IMR-90 (cell line): ENCODE data around the gene NCOA3. TPM values are rescaled to one million over a fixed set of nuclear protein-coding genes. Genes with fewer than 3 reads are reported as not detected.

Experiments used
- ATAC-seq: fragments of 200-7000 bp; cut with Tn5 transposase; 2 replicates; pipeline ENCODE4 v1.9.1; 2020; ENCODE audit warnings: low read depth, mild to moderate bottlenecking, moderate library complexity
- BruUV-seq: library from RNA; stranded (reverse); fragments of 400-500 nt; replicated peaks from 2 replicates; lab custom pipeline; 2021; lab: Mats Ljungman, UMichigan
- CTCF ChIA-PET: fragments of 300-600 bp; formaldehyde crosslinking; extraction: SDS; loops from one replicate; lab custom pipeline; 2021; ENCODE audit warnings: antibody characterized with exemption; lab: Yijun Ruan, JAX
- POLR2A ChIA-PET: fragments of 300-600 bp; sonication (Branson Sonifier 250); formaldehyde crosslinking; loops from one replicate; lab custom pipeline; 2022; ENCODE audit warnings: antibody characterized with exemption; ENCODE audit not compliant: unreplicated experiment; lab: Charles Lee
- DNase-seq: peaks from one replicate; pipeline ENCODE4 v3.0.0; 2013
- H2AFZ ChIP-seq: replicated peaks from 2 replicates; pipeline ENCODE3; 2013; ENCODE audit warnings: low read length, mild to moderate bottlenecking; ENCODE audit not compliant: poor library complexity
- H2AK5ac ChIP-seq: 2 replicates; pipeline ENCODE4 v1.6.1; 2013; ENCODE audit warnings: low read depth, low read length, inconsistent platforms
- H2AK9ac ChIP-seq: replicated peaks from 2 replicates; pipeline ENCODE3; 2013; ENCODE audit warnings: mild to moderate bottlenecking, low read depth, low read length, moderate library complexity; ENCODE audit not compliant: poor library complexity
- H2BK120ac ChIP-seq: 2 replicates; pipeline ENCODE4 v1.6.1; 2013; ENCODE audit warnings: low read depth, low read length, inconsistent platforms
- H2BK15ac ChIP-seq: 3 replicates; pipeline ENCODE4 v1.6.1; 2013; ENCODE audit warnings: low read depth, low read length, inconsistent platforms
- H2BK20ac ChIP-seq: 2 replicates; pipeline ENCODE4 v1.6.1; 2013; ENCODE audit warnings: low read depth, mild to moderate bottlenecking, inconsistent platforms, low read length, moderate library complexity
- H2BK5ac ChIP-seq: 2 replicates; pipeline ENCODE4 v1.6.1; 2013; ENCODE audit warnings: mild to moderate bottlenecking, low read depth, low read length, inconsistent platforms; ENCODE audit not compliant: poor library complexity, severe bottlenecking
- H3K14ac ChIP-seq: replicated peaks from 2 replicates; pipeline ENCODE4 v1.6.1; 2013; ENCODE audit warnings: low read depth, low read length, inconsistent platforms
- H3K18ac ChIP-seq: 2 replicates; pipeline ENCODE4 v1.6.1; 2013; ENCODE audit warnings: low read depth, low read length, control low read depth
- H3K23ac ChIP-seq: 2 replicates; pipeline ENCODE4 v1.6.1; 2013; ENCODE audit warnings: low read depth, low read length, inconsistent platforms
- H3K27ac ChIP-seq: 2 replicates; pipeline ENCODE4 v1.5.1; 2013; ENCODE audit warnings: mild to moderate bottlenecking, control low read depth, low read length; ENCODE audit not compliant: insufficient read depth
- H3K27me3 ChIP-seq: 2 replicates; pipeline ENCODE4 v1.6.1; 2013; ENCODE audit warnings: low read length; ENCODE audit not compliant: control insufficient read depth, insufficient read depth
- H3K36me3 ChIP-seq: 2 replicates; pipeline ENCODE4 v1.6.1; 2013; ENCODE audit warnings: low read length, mixed read lengths; ENCODE audit not compliant: control insufficient read depth, insufficient read depth
- H3K4ac ChIP-seq: 2 replicates; pipeline ENCODE4 v1.6.1; 2013; ENCODE audit warnings: low read depth, low read length, inconsistent platforms
- H3K4me1 ChIP-seq: 2 replicates; pipeline ENCODE4 v1.6.1; 2013; ENCODE audit warnings: low read length, mixed read lengths; ENCODE audit not compliant: control insufficient read depth, insufficient read depth
- H3K4me2 ChIP-seq: 2 replicates; pipeline ENCODE4 v1.6.1; 2013; ENCODE audit warnings: low read depth, mild to moderate bottlenecking, control low read depth, low read length, moderate library complexity
- H3K4me3 ChIP-seq: 2 replicates; pipeline ENCODE4 v1.5.1; 2013; ENCODE audit warnings: low read depth, mild to moderate bottlenecking, control low read depth, low read length, moderate library complexity; ENCODE audit not compliant: insufficient read depth
- H3K56ac ChIP-seq: 2 replicates; pipeline ENCODE4 v1.6.1; 2013; ENCODE audit warnings: low read length, inconsistent platforms; ENCODE audit not compliant: insufficient read depth; ENCODE audit errors: extremely low read depth
- H3K79me1 ChIP-seq, 2 experiments: 2 replicates each; pipeline ENCODE4 v1.6.1; 2013; ENCODE audit warnings: low read length in 2 of 2, inconsistent platforms in 1 of 2, low read depth in 1 of 2
- H3K9ac ChIP-seq: 2 replicates; pipeline ENCODE4 v1.6.1; 2013; ENCODE audit warnings: low read depth, low read length, control low read depth
- H3K9me1 ChIP-seq: 2 replicates; pipeline ENCODE4 v1.6.1; 2013; ENCODE audit warnings: low read length, inconsistent platforms; ENCODE audit not compliant: insufficient read depth
- H3K9me3 ChIP-seq: 2 replicates; pipeline ENCODE4 v1.6.1; 2013; ENCODE audit warnings: low read length; ENCODE audit not compliant: control insufficient read depth, insufficient read depth
- H4K20me1 ChIP-seq: 2 replicates; pipeline ENCODE4 v1.6.1; 2013; ENCODE audit warnings: low read length, inconsistent platforms; ENCODE audit not compliant: insufficient read depth
- H4K5ac ChIP-seq: 2 replicates; pipeline ENCODE4 v1.6.1; 2013; ENCODE audit warnings: mild to moderate bottlenecking, low read depth, low read length, control low read depth
- H4K8ac ChIP-seq, 2 experiments: 2 replicates each; pipeline ENCODE4 v1.6.1; 2013; ENCODE audit warnings: low read depth in 2 of 2, low read length in 2 of 2, control low read depth in 1 of 2, inconsistent platforms in 1 of 2
- H4K91ac ChIP-seq: 2 replicates; pipeline ENCODE4 v1.6.1; 2013; ENCODE audit warnings: low read depth, low read length, inconsistent platforms; ENCODE audit not compliant: insufficient read depth
- CEBPB ChIP-seq: IDR thresholded peaks from 2 replicates; pipeline ENCODE4 v1.6.1; 2012; ENCODE audit warnings: low read depth, low read length, improper control_type of control experiment
- CHD1 ChIP-seq: IDR thresholded peaks from 2 replicates; pipeline ENCODE4 v1.6.1; 2012; ENCODE audit warnings: low read depth, low read length, improper control_type of control experiment
- FOS ChIP-seq: fragments of 150-350 bp; IDR thresholded peaks from 2 replicates; pipeline ENCODE4 v1.6.1; 2016; ENCODE audit warnings: low read depth, low read length
- MXI1 ChIP-seq: IDR thresholded peaks from 2 replicates; pipeline ENCODE4 v1.6.1; 2012; ENCODE audit warnings: low read depth, mild to moderate bottlenecking, low read length, moderate library complexity, borderline replicate concordance
- NFE2L2 ChIP-seq: fragments of 150-350 bp; IDR thresholded peaks from 2 replicates; pipeline ENCODE4 v1.6.1; 2016; ENCODE audit warnings: low read depth, mild to moderate bottlenecking, low read length
- RCOR1 ChIP-seq: IDR thresholded peaks from 2 replicates; pipeline ENCODE4 v1.6.1; 2012; ENCODE audit warnings: mild to moderate bottlenecking, low read length, improper control_type of control experiment; ENCODE audit not compliant: insufficient replicate concordance
- SMC3 ChIP-seq: fragments of 150-350 bp; IDR thresholded peaks from 2 replicates; pipeline ENCODE4 v1.6.1; 2016; ENCODE audit warnings: low read depth, mild to moderate bottlenecking, antibody characterized with exemption, low read length, moderate library complexity
- WGBS, 2 experiments: methylation state at CpG; one replicate each; pipeline versions ENCODE4 v1.1.5 to v1.1.7; 2013; ENCODE audit warnings: missing lambda C conversion rate in 2 of 2; ENCODE audit not compliant: insufficient read length in 1 of 2; ENCODE audit errors: extremely low coverage in 2 of 2; 5-methylcytosine and 5-hydroxymethylcytosine counted together
- dilution Hi-C: fragments of 300-500 bp; cut with HindIII; formaldehyde crosslinking; loops from one replicate; pipeline ENCODE4 v1.14.3; 2018; ENCODE audit warnings: low sequenced_read_pairs; ENCODE audit not compliant: unreplicated experiment
- in situ Hi-C: fragments of 300-500 bp; cut with MboI; formaldehyde crosslinking; loops from 3 replicates; pipeline ENCODE4 v1.14.3; 2019; ENCODE audit warnings: low sequenced_read_pairs, inconsistent platforms, mixed read lengths
- intact Hi-C: fragments of 100-400 bp; cut with micrococcal nuclease; formaldehyde crosslinking; loops from 2 replicates; pipeline ENCODE4 v1.10.0; 2022
- polyA plus RNA-seq, 3 experiments: library from polyadenylated mRNA; depleted of rRNA; stranded (reverse); fragments of >200 nt; gene quantifications; 2 replicates each; pipeline ENCODE4 v1.2.3, GENCODE V29; 2012; ENCODE audit warnings: low replicate concordance in 1 of 3
- total RNA-seq: library from RNA; depleted of rRNA; stranded (reverse); fragments of >200 nt; gene quantifications from 2 replicates; pipeline ENCODE4 v1.2.3, GENCODE V29; 2012

The NCOA3 gene
- total and polyA plus RNA-seq, 2 of the 4 experiments (the other 2 are of a cell fraction): 8.8 to 29.0 TPM

GRCh38 chr20:47535994-47536393 is 34.3 kb downstream of the NCOA3 start:
- Histone ChIP-seq H3K4me1 (peaks cover 2% of the 10 kb centered on the region; the same call in 1 of the 2 replicates), H3K9me3 (no peaks in the 10 kb centered on the region), H3K18ac (no peak overlapping the region), H3K4me2 (no peak overlapping the region), H3K23ac (no peak overlapping the region), H2BK120ac (no peak overlapping the region), H4K20me1 (peaks cover 25% of the 10 kb centered on the region), H2AK9ac (no peak overlapping the region), H3K56ac (no peak overlapping the region), H2BK20ac (no peak overlapping the region), H2AFZ (no peak overlapping the region), H3K4ac (no peak overlapping the region), H2BK5ac (no peak overlapping the region), H4K5ac (no peak overlapping the region), H3K27me3 (no peaks in the 10 kb centered on the region), H3K36me3 (peaks cover 1% of the 10 kb centered on the region; the same call in 1 of the 2 replicates), H4K8ac (no peak overlapping the region), H3K9me1 (peaks cover 8% of the 10 kb centered on the region; the same call in 1 of the 2 replicates), H3K14ac (no peak overlapping the region), H2AK5ac (no peak overlapping the region), H2BK15ac (no peak overlapping the region), H3K4me3 (no peak overlapping the region), H3K79me1 (peaks cover 19 to 63% of the 10 kb centered on the region in 2 experiments), H3K9ac (no peak overlapping the region), H4K91ac (no peak overlapping the region), H3K27ac (no peak overlapping the region)
- dilution Hi-C loops: no loop called here
- 100% methylated on average over 3 of the region's 6 CpGs; no CpG with 5 or more reads in 1 of the 2 experiments for WGBS, 2 experiments
- BruUV-seq: no TSS peak
- ChIA-PET POLR2A (no interaction called here), CTCF (no interaction called here)
- TF ChIP-seq FOS (no peak), RCOR1 (no peak), CHD1 (no peak), NFE2L2 (no peak), MXI1 (no peak), SMC3 (no peak), CEBPB (no peak)
- in situ Hi-C loops: no loop called here
- DNase-seq (no peak), ATAC-seq (no peak)
- intact Hi-C loops: no loop called here
